ENCODE data around the gene GYS1.
"Not testable (repeated sequence)": the region's sequence is repeated elsewhere in the genome, so short reads cannot be mapped to it uniquely, and the experiment has no call there.

The GYS1 gene

DNA sequence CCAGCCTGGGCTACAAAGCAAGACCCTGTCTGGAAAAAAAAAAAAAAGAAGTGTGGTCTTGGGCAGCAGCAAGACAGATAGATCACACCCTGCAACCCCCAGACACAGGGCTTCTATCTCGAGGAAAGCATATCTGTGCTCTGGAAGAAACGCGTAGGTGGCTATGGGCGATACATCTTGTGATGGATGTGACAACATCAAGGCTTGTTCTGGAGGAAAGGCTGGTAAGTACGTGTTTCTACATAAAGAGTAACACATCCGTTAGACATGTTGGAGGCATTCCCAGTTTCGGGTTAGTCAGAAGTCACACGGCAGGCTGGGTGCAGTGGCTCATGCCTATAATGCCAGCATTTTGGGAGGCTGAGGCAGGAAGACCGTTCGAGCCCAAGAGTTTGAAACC, 66.2 kb downstream of the GYS1 start:
- no peak overlapping the region for H3K27ac ChIP-seq (ENCODE audit: low read length)
- H3K4me2 ChIP-seq (ENCODE audit: low read length) = no peak overlapping the region
- H3K9ac ChIP-seq (ENCODE audit: low read length) = no peak overlapping the region
- no peaks in the 10 kb centered on the region for H3K36me3 ChIP-seq (replicated peaks; ENCODE audit: low read depth, low read length)
- H3K4me1 ChIP-seq (ENCODE audit: low read length) = no peaks in the 10 kb centered on the region
- no peak overlapping the region for H3K4me3 ChIP-seq (ENCODE audit: low read length)
- TF ChIP-seq CTCF (IDR thresholded peaks at IDR 0.05; ENCODE audit: low read depth, low read length) (no peak), EZH2phosphoT487 (IDR thresholded peaks at IDR 0.05; ENCODE audit: low read depth) (no peak)
- no peaks in the 10 kb centered on the region for H4K20me1 ChIP-seq (ENCODE audit: insufficient read depth, low read length)
- no peaks in the 10 kb centered on the region for H3K9me3 ChIP-seq (ENCODE audit: insufficient read depth, low read length)
- no peak overlapping the region for H2AFZ ChIP-seq (ENCODE audit: low read depth, low read length)
- no peaks in the 10 kb centered on the region for H3K79me2 ChIP-seq (ENCODE audit: low read length)
- H3K27me3 ChIP-seq (ENCODE audit: low read depth, low read length) = no peaks in the 10 kb centered on the region

- H3K9me3 ChIP-seq (ENCODE audit: insufficient read depth, low read length); H3K4me2 ChIP-seq (ENCODE audit: low read length); H3K9ac ChIP-seq (ENCODE audit: low read length); H3K4me1 ChIP-seq (ENCODE audit: low read length); H3K27ac ChIP-seq (ENCODE audit: low read length); H3K79me2 ChIP-seq (ENCODE audit: low read length); H4K20me1 ChIP-seq (ENCODE audit: insufficient read depth, low read length); H3K36me3 ChIP-seq (replicated peaks; ENCODE audit: low read depth, low read length); H2AFZ ChIP-seq (ENCODE audit: low read depth, low read length); H3K27me3 ChIP-seq (ENCODE audit: low read depth, low read length); H3K4me3 ChIP-seq (ENCODE audit: low read length): not testable (repeated sequence)
Observed at GRCh38 chr19:48925890-48926289, 67.2 kb downstream of the GYS1 start.

GRCh38 chr19:48925240-48925843, 67.8 kb downstream of the GYS1 start:
- Histone ChIP-seq H3K79me2 (ENCODE audit: low read length) (no peaks in the 10 kb centered on the region), H3K4me1 (ENCODE audit: low read length) (no peaks in the 10 kb centered on the region), H3K9me3 (ENCODE audit: insufficient read depth, low read length) (no peaks in the 10 kb centered on the region), H4K20me1 (ENCODE audit: insufficient read depth, low read length) (no peaks in the 10 kb centered on the region), H3K27me3 (ENCODE audit: low read depth, low read length) (no peaks in the 10 kb centered on the region), H3K4me3 (ENCODE audit: low read length) (no peak overlapping the region), H2AFZ (ENCODE audit: low read depth, low read length) (no peak overlapping the region), H3K9ac (ENCODE audit: low read length) (no peak overlapping the region), H3K36me3 (replicated peaks; ENCODE audit: low read depth, low read length) (peaks cover 6% of the 10 kb centered on the region), H3K4me2 (ENCODE audit: low read length) (no peak overlapping the region), H3K27ac (ENCODE audit: low read length) (no peak overlapping the region)
- TF ChIP-seq EZH2phosphoT487 (IDR thresholded peaks at IDR 0.05; ENCODE audit: low read depth) = no peak
- no peak for TF ChIP-seq CTCF (IDR thresholded peaks at IDR 0.05; ENCODE audit: low read depth, low read length)

DNA sequence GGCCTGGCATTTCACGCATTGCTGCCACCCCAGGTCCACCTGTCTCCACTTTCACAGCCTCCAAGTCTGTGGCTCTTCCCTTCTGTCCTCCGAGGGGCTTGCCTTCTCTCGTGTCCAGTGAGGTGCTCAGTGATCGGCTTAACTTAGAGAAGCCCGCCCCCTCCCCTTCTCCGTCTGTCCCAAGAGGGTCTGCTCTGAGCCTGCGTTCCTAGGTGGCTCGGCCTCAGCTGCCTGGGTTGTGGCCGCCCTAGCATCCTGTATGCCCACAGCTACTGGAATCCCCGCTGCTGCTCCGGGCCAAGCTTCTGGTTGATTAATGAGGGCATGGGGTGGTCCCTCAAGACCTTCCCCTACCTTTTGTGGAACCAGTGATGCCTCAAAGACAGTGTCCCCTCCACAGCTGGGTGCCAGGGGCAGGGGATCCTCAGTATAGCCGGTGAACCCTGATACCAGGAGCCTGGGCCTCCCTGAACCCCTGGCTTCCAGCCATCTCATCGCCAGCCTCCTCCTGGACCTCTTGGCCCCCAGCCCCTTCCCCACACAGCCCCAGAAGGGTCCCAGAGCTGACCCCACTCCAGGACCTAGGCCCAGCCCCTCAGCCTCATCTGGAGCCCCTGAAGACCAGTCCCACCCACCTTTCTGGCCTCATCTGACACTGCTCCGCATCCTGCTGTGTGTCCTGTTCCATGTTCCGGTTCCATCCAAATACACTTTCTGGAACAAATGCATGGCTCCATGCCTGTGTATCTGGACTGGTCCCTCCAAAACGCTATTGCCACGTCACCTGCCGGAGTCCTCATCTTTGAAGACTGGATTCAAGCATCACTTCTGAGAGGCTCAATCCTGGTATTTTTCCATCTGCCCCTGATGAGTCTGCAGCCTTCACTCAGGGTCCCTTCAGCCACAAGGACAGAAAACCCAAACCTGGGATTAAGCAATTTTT, 70.3 kb downstream of the GYS1 start:
- Histone ChIP-seq H3K4me3 (ENCODE audit: low read length) (no peak overlapping the region), H3K9me3 (ENCODE audit: insufficient read depth, low read length) (no peaks in the 10 kb centered on the region), H3K27me3 (ENCODE audit: low read depth, low read length) (no peaks in the 10 kb centered on the region), H3K4me1 (ENCODE audit: low read length) (peaks cover 5% of the 10 kb centered on the region; the same call in 1 of the 2 replicates), H3K36me3 (replicated peaks; ENCODE audit: low read depth, low read length) (peaks cover 6% of the 10 kb centered on the region), H4K20me1 (ENCODE audit: insufficient read depth, low read length) (no peaks in the 10 kb centered on the region), H3K27ac (ENCODE audit: low read length) (no peak overlapping the region), H3K9ac (ENCODE audit: low read length) (no peak overlapping the region), H2AFZ (ENCODE audit: low read depth, low read length) (no peak overlapping the region), H3K79me2 (ENCODE audit: low read length) (no peaks in the 10 kb centered on the region), H3K4me2 (ENCODE audit: low read length) (no peak overlapping the region)
- TF ChIP-seq CTCF (IDR thresholded peaks at IDR 0.05; ENCODE audit: low read depth, low read length) (no peak), EZH2phosphoT487 (IDR thresholded peaks at IDR 0.05; ENCODE audit: low read depth) (no peak)
